ENCODE measurements around the gene JAG2. TPM values are rescaled to one million over a fixed set of nuclear protein-coding genes. Genes with fewer than 3 reads are reported as not detected.

The JAG2 gene
- total and polyA plus RNA-seq, 2 donors from 2014 or later, result 6.3 to 26.1 TPM

GRCh38 chr14:105138551-105139111 is 29.9 kb downstream of the JAG2 start:
- Histone ChIP-seq H3K4me3 (ENCODE audit: low read length in 3 of 3) (no peak overlapping the region), H3K27ac (ENCODE audit: low read depth in 2 of 2, low read length in 2 of 2) (no peak overlapping the region), H3K4me1 (ENCODE audit: control insufficient read depth in 2 of 3, insufficient read depth in 2 of 3, low read depth in 1 of 3, low read length in 3 of 3) (no peaks in the 10 kb centered on the region), H3K9ac (ENCODE audit: low read length in 3 of 3) (no peak overlapping the region), H3K36me3 (ENCODE audit: control insufficient read depth in 2 of 3, insufficient read depth in 3 of 3, low read length in 3 of 3) (no peaks in the 10 kb centered on the region), H3K9me3 (ENCODE audit: control insufficient read depth in 2 of 3, insufficient read depth in 1 of 3, low read length in 3 of 3) (peaks cover 0 to 14% (median 3%) of the 10 kb centered on the region in 3 donors), H3K27me3 (ENCODE audit: control insufficient read depth, insufficient read depth, low read length) (no peaks in the 10 kb centered on the region)
- FAIRE-seq, result no peak
- no peak for DNase-seq
- no peak for TF ChIP-seq CTCF (IDR thresholded peaks at IDR 0.05; ENCODE audit: borderline replicate concordance, extremely low read depth, insufficient read depth)
- intact Hi-C loops (cut with DNase I), result no loop called here

GRCh38 chr14:105138021-105138541 is 30.5 kb downstream of the JAG2 start:
- TF ChIP-seq CTCF (IDR thresholded peaks at IDR 0.05; ENCODE audit: borderline replicate concordance, extremely low read depth, insufficient read depth), result no peak
- FAIRE-seq, result no peak
- Histone ChIP-seq H3K9me3 (ENCODE audit: control insufficient read depth in 2 of 3, insufficient read depth in 1 of 3, low read length in 3 of 3) (peaks cover 0 to 14% (median 3%) of the 10 kb centered on the region in 3 donors), H3K27me3 (ENCODE audit: control insufficient read depth, insufficient read depth, low read length) (no peaks in the 10 kb centered on the region), H3K9ac (ENCODE audit: low read length in 3 of 3) (no peak overlapping the region), H3K36me3 (ENCODE audit: control insufficient read depth in 2 of 3, insufficient read depth in 3 of 3, low read length in 3 of 3) (no peaks in the 10 kb centered on the region), H3K4me3 (ENCODE audit: low read length in 3 of 3) (no peak overlapping the region), H3K27ac (ENCODE audit: low read depth in 2 of 2, low read length in 2 of 2) (no peak overlapping the region), H3K4me1 (ENCODE audit: control insufficient read depth in 2 of 3, insufficient read depth in 2 of 3, low read depth in 1 of 3, low read length in 3 of 3) (no peaks in the 10 kb centered on the region)
- intact Hi-C loops (cut with DNase I), result no loop called here
- no peak for DNase-seq

- TF ChIP-seq CTCF (IDR thresholded peaks at IDR 0.05; ENCODE audit: borderline replicate concordance, extremely low read depth, insufficient read depth), result no peak
- Histone ChIP-seq H3K4me1 (ENCODE audit: control insufficient read depth in 2 of 3, insufficient read depth in 2 of 3, low read depth in 1 of 3, low read length in 3 of 3) (no peaks in the 10 kb centered on the region), H3K9me3 (ENCODE audit: control insufficient read depth in 2 of 3, insufficient read depth in 1 of 3, low read length in 3 of 3) (peaks cover 0 to 14% (median 3%) of the 10 kb centered on the region in 3 donors), H3K27me3 (ENCODE audit: control insufficient read depth, insufficient read depth, low read length) (no peaks in the 10 kb centered on the region), H3K36me3 (ENCODE audit: control insufficient read depth in 2 of 3, insufficient read depth in 3 of 3, low read length in 3 of 3) (no peaks in the 10 kb centered on the region), H3K27ac (ENCODE audit: low read depth in 2 of 2, low read length in 2 of 2) (no peak overlapping the region), H3K4me3 (ENCODE audit: low read length in 3 of 3) (no peak overlapping the region), H3K9ac (ENCODE audit: low read length in 3 of 3) (no peak overlapping the region)
- intact Hi-C loops (cut with DNase I), result no loop called here
- no peak for FAIRE-seq
- DNase-seq, result no peak
These were observed 31.0 kb downstream of the JAG2 start for GRCh38 chr14:105137481-105138020.

All from kidney (tissue), 14 donors.